Spleen (tissue), 11 donors: Measurements from ENCODE around the gene GET3. TPM values are rescaled to one million over a fixed set of nuclear protein-coding genes. Genes with fewer than 3 reads are reported as not detected.

Source experiments
- DNase-seq: peaks from one replicate; pipeline ENCODE4 v3.0.0-alpha.2; 2020
- H3K27ac ChIP-seq, 8 donors: fragments of 200-600 bp; sonication (generic) in 7 of 8; 1 replicate in 4 of 8; 2 replicates in 4 of 8; pipeline versions ENCODE4 v1.5.0 to v1.8.0; 2016 to 2021; ENCODE audit warnings: inconsistent platforms in 4 of 8, mild to moderate bottlenecking in 4 of 8, moderate library complexity in 1 of 8
- H3K27me3 ChIP-seq, 7 donors: fragments of 200-600 bp; sonication (generic) in 6 of 7; replicated peaks in 1 of 7; 1 replicate in 4 of 7; 2 replicates in 3 of 7; pipeline versions ENCODE4 v1.5.0 to v1.8.0; 2016 to 2021; ENCODE audit warnings: inconsistent platforms in 3 of 7, mild to moderate bottlenecking in 1 of 7
- H3K36me3 ChIP-seq, 6 donors: fragments of 200-600 bp; sonication (generic) in 5 of 6; 1 replicate in 4 of 6; 2 replicates in 2 of 6; pipeline versions ENCODE4 v1.5.0 to v1.8.0; 2016 to 2021; ENCODE audit warnings: inconsistent platforms in 2 of 6
- H3K4me1 ChIP-seq, 6 donors: fragments of 200-600 bp; sonication (generic) in 5 of 6; 1 replicate in 3 of 6; 2 replicates in 3 of 6; pipeline versions ENCODE4 v1.5.0 to v1.8.0; 2016 to 2021; ENCODE audit warnings: inconsistent platforms in 3 of 6
- H3K4me3 ChIP-seq, 8 donors: fragments of 200-600 bp; sonication (generic) in 7 of 8; 1 replicate in 4 of 8; 2 replicates in 4 of 8; pipeline versions ENCODE4 v1.5.0 to v1.8.0; 2016 to 2021; ENCODE audit warnings: inconsistent platforms in 4 of 8, mild to moderate bottlenecking in 4 of 8, moderate library complexity in 2 of 8
- H3K9me3 ChIP-seq, 8 donors: fragments of 200-600 bp; sonication (generic) in 7 of 8; 1 replicate in 4 of 8; 2 replicates in 4 of 8; pipeline versions ENCODE4 v1.5.0 to v1.8.0; 2016 to 2021; ENCODE audit warnings: inconsistent platforms in 4 of 8
- POLR2A ChIP-seq, 3 donors: fragments of 450-650 bp; IDR thresholded peaks; one replicate each; pipeline ENCODE4 v1.5.1; 2017; ENCODE audit warnings: antibody characterized with exemption in 3 of 3, mild to moderate bottlenecking in 1 of 3
- POLR2AphosphoS5 ChIP-seq, 3 donors: sonication (generic); formaldehyde crosslinking; IDR thresholded peaks; one replicate each; pipeline ENCODE4 v1.5.1; 2017; ENCODE audit warnings: antibody characterized with exemption in 3 of 3
- WGBS, 5 donors: extraction: QIAGEN DNeasy Blood & Tissue Kit in 3 of 5; methylation state at CpG; one replicate each; pipeline versions ENCODE4 v1.1.5 to v1.1.7; 2013 to 2018; 5-methylcytosine and 5-hydroxymethylcytosine counted together
- intact Hi-C: fragments of 100-400 bp; cut with DNase I; formaldehyde crosslinking; loops from one replicate; pipeline ENCODE4 v1.15.0; 2023; ENCODE audit warnings: low total_unique reads
- polyA plus RNA-seq, 3 donors: library from polyadenylated mRNA; stranded (reverse); fragments of 200-250 nt; gene quantifications; one replicate each; pipeline ENCODE4 v1.2.1, GENCODE V29; 2013
- total RNA-seq, 7 donors: library from RNA; depleted of rRNA in 3 of 7; stranded (reverse); fragments of >200 nt in 3 of 7; fragmentation: NEBNext Ultra II Directional in 4 of 7; extraction: Animal tissue kit (Norgen Biotek cat#: 25700) in 4 of 7; gene quantifications; one replicate each; pipeline versions ENCODE4 v1.1.0 to v1.2.1, GENCODE V29; 2016 to 2021
- TF ChIP-seq, protein P1 (sequence below), 11 experiments: fragments of 200-600 bp in 7 of 11; fragments of 450-650 bp in 4 of 11; sonication (generic) in 4 of 11; IDR thresholded peaks in 8 of 11; conservative IDR thresholded peaks in 3 of 11; 1 replicate in 7 of 11; 2 replicates in 4 of 11; pipeline versions ENCODE4 v1.4.0 to v1.8.0; 2016 to 2021; ENCODE audit warnings: antibody characterized with exemption in 11 of 11, inconsistent platforms in 4 of 11, mild to moderate bottlenecking in 1 of 11
- donor health status: healthy with polysubstance abuse.
- donor health status: DM: no; HTN: no; CAD: no; lungs with moderate emphysema.
- donor health status: DM: no; HTN: no; CAD: no.
- donor health status: Bipolar disorder and iron deficiency.
- donor health status: healthy.
- donor health status: DM: no; HTN: no; CAD: no.
- donor health status: DM: yes; HTN: yes; CAD: no.

GET3 gene
- total and polyA plus RNA-seq, 10 donors = 32.7 to 68.0 (median 41.2) TPM

DNA sequence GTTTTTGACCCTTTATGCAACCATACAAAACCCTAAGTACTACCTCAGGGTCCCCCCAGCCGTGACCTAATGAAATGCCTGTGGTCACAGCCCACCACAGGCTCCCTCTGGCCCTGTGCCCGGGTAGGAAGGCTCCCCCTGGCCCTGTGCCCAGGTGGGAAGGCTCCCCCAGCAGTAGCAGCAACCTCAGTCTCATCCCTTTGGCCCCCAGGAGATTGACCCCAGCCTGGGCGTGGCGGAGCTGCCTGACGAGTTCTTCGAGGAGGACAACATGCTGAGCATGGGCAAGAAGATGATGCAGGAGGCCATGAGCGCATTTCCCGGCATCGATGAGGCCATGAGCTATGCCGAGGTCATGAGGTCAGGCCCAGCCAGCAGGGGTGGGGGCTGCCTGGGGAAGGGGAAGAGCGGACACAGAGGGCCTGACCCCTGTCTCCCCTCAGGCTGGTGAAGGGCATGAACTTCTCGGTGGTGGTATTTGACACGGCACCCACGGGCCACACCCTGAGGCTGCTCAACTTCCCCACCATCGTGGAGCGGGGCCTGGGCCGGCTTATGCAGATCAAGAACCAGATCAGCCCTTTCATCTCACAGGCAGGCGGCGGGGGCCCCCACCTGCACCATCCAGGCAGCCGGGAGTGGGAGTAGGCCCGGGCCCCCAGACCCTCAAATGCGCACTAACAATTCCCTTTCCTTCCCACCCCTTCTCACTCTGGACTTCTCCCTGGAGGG is 8.0 kb downstream of the GET3 start:
- no peak for DNase-seq
- intact Hi-C loops = no loop called here

DNA sequence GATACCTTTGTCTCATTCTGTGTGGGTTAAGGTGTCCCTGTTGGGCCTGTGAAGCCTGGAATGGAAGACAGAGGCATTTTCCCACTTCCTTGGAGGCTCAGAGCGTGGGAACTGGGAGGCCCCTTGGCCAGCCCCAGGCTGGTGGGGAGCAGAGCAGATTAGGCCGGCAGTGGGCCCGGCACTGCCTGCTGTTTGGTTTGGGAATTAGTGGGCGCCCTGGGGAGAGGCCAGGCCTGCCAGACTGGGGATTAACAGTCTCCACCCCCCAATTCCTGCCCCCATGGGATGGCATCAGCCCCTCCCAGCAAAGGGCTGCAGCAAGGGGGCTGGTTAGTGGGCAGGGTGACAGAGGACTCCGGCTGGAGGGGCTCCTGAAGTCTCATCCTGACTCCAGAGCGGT is 11.2 kb downstream of the GET3 start:
- no peak for DNase-seq
- Histone ChIP-seq H3K9me3 (peaks cover 0 to 13% (median 11%) of the 10 kb centered on the region in 8 donors), H3K4me1 (peaks cover 0 to 8% (median 0%) of the 10 kb centered on the region in 6 donors), H3K27ac (no peak overlapping the region), H3K27me3 (peaks cover 0 to 37% (median 0%) of the 10 kb centered on the region in 7 donors), H3K36me3 (peaks cover 9 to 51% (median 40%) of the 10 kb centered on the region in 6 donors), H3K4me3 (no peak overlapping the region)
- intact Hi-C loops = no loop called here
- 88 to 94% (median 90%) methylated on average over 1 to 6 of the region's 6 CpGs for WGBS, 5 donors
- TF ChIP-seq POLR2A (IDR thresholded peaks at IDR 0.05) = no peak
- TF ChIP-seq POLR2AphosphoS5 (IDR thresholded peaks at IDR 0.05) = no peak
- TF ChIP-seq, protein P1, sequence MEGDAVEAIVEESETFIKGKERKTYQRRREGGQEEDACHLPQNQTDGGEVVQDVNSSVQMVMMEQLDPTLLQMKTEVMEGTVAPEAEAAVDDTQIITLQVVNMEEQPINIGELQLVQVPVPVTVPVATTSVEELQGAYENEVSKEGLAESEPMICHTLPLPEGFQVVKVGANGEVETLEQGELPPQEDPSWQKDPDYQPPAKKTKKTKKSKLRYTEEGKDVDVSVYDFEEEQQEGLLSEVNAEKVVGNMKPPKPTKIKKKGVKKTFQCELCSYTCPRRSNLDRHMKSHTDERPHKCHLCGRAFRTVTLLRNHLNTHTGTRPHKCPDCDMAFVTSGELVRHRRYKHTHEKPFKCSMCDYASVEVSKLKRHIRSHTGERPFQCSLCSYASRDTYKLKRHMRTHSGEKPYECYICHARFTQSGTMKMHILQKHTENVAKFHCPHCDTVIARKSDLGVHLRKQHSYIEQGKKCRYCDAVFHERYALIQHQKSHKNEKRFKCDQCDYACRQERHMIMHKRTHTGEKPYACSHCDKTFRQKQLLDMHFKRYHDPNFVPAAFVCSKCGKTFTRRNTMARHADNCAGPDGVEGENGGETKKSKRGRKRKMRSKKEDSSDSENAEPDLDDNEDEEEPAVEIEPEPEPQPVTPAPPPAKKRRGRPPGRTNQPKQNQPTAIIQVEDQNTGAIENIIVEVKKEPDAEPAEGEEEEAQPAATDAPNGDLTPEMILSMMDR (IDR thresholded peaks at IDR 0.05 in 8 of 11, conservative IDR thresholded peaks at IDR 0.05 in 3 of 11) = no peak

More for the DNA sequence above, 8.0 kb downstream of the GET3 start:
- 80 to 84% (median 84%) methylated on average over 11 to 22 of the region's 22 CpGs for WGBS, 5 donors
- peaks cover 0 to 13% (median 11%) of the 10 kb centered on the region in 8 donors for H3K9me3 ChIP-seq
- TF ChIP-seq POLR2A (IDR thresholded peaks at IDR 0.05) (no peak), POLR2AphosphoS5 (IDR thresholded peaks at IDR 0.05) (peak in 1 of 3 donors; percentile 33)
- H3K27me3 ChIP-seq = peaks cover 0 to 12% (median 0%) of the 10 kb centered on the region in 7 donors
- peaks cover 9 to 83% (median 47%) of the 10 kb centered on the region in 6 donors for H3K36me3 ChIP-seq
- H3K27ac ChIP-seq = no peak overlapping the region
- peaks cover 0 to 8% (median 0%) of the 10 kb centered on the region in 6 donors for H3K4me1 ChIP-seq
- H3K4me3 ChIP-seq = no peak overlapping the region

DNA sequence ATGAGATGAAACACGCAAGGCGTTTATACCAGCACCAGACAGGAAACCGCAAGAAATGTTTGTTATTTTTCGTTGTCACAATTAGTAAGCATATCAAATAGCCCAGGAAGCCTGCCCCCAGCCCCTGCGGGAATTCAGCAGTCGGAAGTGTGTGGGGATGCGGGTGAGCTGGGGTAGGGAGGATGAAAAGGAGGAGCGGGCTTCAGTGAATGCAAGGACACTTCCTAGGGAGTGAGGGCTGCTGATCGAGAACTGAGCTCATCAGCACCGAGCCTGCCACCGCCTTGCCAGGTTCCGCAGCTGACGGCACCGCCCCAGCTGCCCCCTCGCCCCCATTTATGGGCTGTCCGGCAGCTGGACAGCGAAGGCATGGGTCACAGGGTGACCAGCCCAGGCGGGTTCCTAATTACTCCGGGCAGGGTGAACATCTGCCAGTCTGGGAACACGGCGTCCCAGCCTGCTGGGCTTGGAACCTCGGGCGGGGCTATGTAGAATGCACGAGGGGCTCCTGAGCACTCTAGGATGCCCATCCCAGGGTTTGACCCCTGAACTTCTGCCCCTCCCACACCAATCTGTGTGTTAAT is 12.7 kb downstream of the GET3 start:
- Histone ChIP-seq H3K27ac (no peak overlapping the region), H3K36me3 (peaks cover 9 to 37% (median 33%) of the 10 kb centered on the region in 6 donors), H3K27me3 (peaks cover 0 to 50% (median 0%) of the 10 kb centered on the region in 7 donors), H3K4me3 (no peak overlapping the region), H3K4me1 (peaks cover 0 to 8% (median 0%) of the 10 kb centered on the region in 6 donors), H3K9me3 (peaks cover 0 to 13% (median 11%) of the 10 kb centered on the region in 8 donors)
- intact Hi-C loops = no loop called here
- DNase-seq = no peak
- 39 to 48% (median 45%) methylated on average over 19 to 24 of the region's 24 CpGs for WGBS, 5 donors
- peak in 1 of 3 donors; percentile 26 for TF ChIP-seq POLR2AphosphoS5 (IDR thresholded peaks at IDR 0.05)
- TF ChIP-seq, protein P1 (IDR thresholded peaks at IDR 0.05 in 8 of 11, conservative IDR thresholded peaks at IDR 0.05 in 3 of 11) = no peak

DNA sequence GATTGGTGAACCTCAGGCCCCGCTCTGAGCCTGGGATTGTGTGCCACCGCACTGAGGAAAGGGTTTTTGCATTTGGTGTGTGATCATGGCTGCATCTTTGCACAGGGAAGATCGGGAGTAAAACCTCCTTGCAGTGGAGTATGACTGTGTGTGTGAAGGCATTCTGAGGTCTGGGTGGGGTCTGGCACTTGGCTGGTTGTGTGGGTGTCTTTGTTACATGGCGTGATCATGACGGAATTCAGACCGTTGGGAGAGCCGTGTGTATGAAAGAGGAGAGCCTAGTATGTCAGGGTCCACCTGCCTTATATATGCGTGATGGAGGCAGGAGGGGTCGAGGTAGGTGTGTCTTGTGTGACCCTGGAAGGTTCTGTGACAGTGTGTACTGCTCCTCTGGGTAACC is 13.6 kb downstream of the GET3 start:
- Histone ChIP-seq H3K4me1 (peaks cover 0 to 8% (median 0%) of the 10 kb centered on the region in 6 donors), H3K27me3 (peaks cover 0 to 58% (median 0%) of the 10 kb centered on the region in 7 donors), H3K27ac (no peak overlapping the region), H3K4me3 (no peak overlapping the region), H3K9me3 (peaks cover 0 to 13% (median 11%) of the 10 kb centered on the region in 8 donors), H3K36me3 (peaks cover 9 to 29% (median 25%) of the 10 kb centered on the region in 6 donors)
- intact Hi-C loops = no loop called here
- TF ChIP-seq POLR2AphosphoS5 (IDR thresholded peaks at IDR 0.05) (no peak), POLR2A (IDR thresholded peaks at IDR 0.05) (no peak)
- TF ChIP-seq, protein P1 (IDR thresholded peaks at IDR 0.05 in 8 of 11, conservative IDR thresholded peaks at IDR 0.05 in 3 of 11) = no peak
- no peak for DNase-seq
- WGBS, 5 donors = 68 to 78% (median 72%) methylated on average over 9 of the region's 9 CpGs
